K562 (cell line): ENCODE data around the gene ADD3. TPM values are rescaled to one million over a fixed set of nuclear protein-coding genes. Genes with fewer than 3 reads are reported as not detected.

Source experiments
- ATAC-seq: fragments of 200-7000 bp; cut with Tn5 transposase; 3 replicates; pipeline ENCODE4 v1.9.1; 2020; ENCODE audit warnings: moderate library complexity
- BruUV-seq: library from RNA; stranded (reverse); fragments of 400-500 nt; replicated peaks from 2 replicates; lab custom pipeline; 2021; lab: Mats Ljungman, UMichigan
- CTCF ChIA-PET: fragments of 300-600 bp; formaldehyde crosslinking; extraction: SDS; loops from one replicate; lab custom pipeline; 2021; ENCODE audit warnings: low intra/inter-chr PET ratio; lab: Yijun Ruan, JAX
- POLR2A ChIA-PET: fragments of 300-600, 350-650 bp; sonication (Branson Sonifier 250); formaldehyde crosslinking; extraction: SDS; loops from one replicate; lab custom pipeline; 2021; ENCODE audit warnings: antibody characterized with exemption, inconsistent platforms; lab: Yijun Ruan, JAX
- DNase-seq, 4 experiments: peaks; one replicate each; pipeline versions ENCODE4 v3.0.0 to v3.0.0-alpha.2; 2011 to 2018; ENCODE audit warnings: low spot score in 3 of 4, mixed read lengths in 3 of 4; ENCODE audit errors: extremely low read depth in 1 of 4
- FAIRE-seq: peaks from 2 replicates; lab custom pipeline; 2011; peaks lifted over from hg19 to GRCh38; lab: Jason Lieb, UNC
- H2AFZ ChIP-seq: 2 replicates; pipeline ENCODE4 v1.6.0; 2011; ENCODE audit warnings: low read depth, low read length, control low read depth, inconsistent platforms
- H3K27ac ChIP-seq: fragments of 200-600 bp; 3 replicates; pipeline ENCODE4 v1.8.0; 2011; ENCODE audit warnings: low read depth, mild to moderate bottlenecking, control low read depth, inconsistent platforms, low read length, moderate library complexity, mixed read lengths; ENCODE audit errors: extremely low read depth
- H3K27me3 ChIP-seq, 2 experiments: fragments of 300-600 bp in 1 of 2; 2 replicates in 1 of 2; 3 replicates in 1 of 2; pipeline versions ENCODE4 v1.6.0 to v1.8.0; 2011; ENCODE audit warnings: inconsistent platforms in 2 of 2, low read length in 2 of 2, mild to moderate bottlenecking in 1 of 2, mixed read lengths in 1 of 2, moderate library complexity in 1 of 2; ENCODE audit not compliant: control insufficient read depth in 2 of 2, insufficient read depth in 2 of 2
- H3K36me3 ChIP-seq: fragments of 300-600 bp; 3 replicates; pipeline ENCODE4 v1.8.0; 2011; ENCODE audit warnings: mild to moderate bottlenecking, low read length, inconsistent platforms; ENCODE audit not compliant: control insufficient read depth, insufficient read depth
- H3K4me1 ChIP-seq, 2 experiments: fragments of 200-600 bp in 1 of 2; replicated peaks in 1 of 2; 2 replicates in 1 of 2; 3 replicates in 1 of 2; pipeline versions ENCODE4 v1.5.1 to v1.8.0; 2011; ENCODE audit warnings: inconsistent platforms in 2 of 2, low read length in 2 of 2, mild to moderate bottlenecking in 1 of 2, mixed read lengths in 1 of 2, moderate library complexity in 1 of 2; ENCODE audit not compliant: control insufficient read depth in 2 of 2, insufficient read depth in 2 of 2
- H3K4me2 ChIP-seq: 2 replicates; pipeline ENCODE4 v1.6.1; 2011; ENCODE audit warnings: low read length, control low read depth, inconsistent platforms, mixed read lengths; ENCODE audit not compliant: insufficient read depth
- H3K4me3 ChIP-seq: fragments of 200-600 bp; sonication (generic), shearing (Covaris generic); 2 replicates; pipeline ENCODE4 v1.5.1; 2016; ENCODE audit warnings: control low read depth, inconsistent platforms
- H3K79me2 ChIP-seq: fragments of 200-600 bp; 3 replicates; pipeline ENCODE4 v1.8.0; 2011; ENCODE audit warnings: low read length, inconsistent platforms; ENCODE audit not compliant: control insufficient read depth, insufficient read depth
- H3K9ac ChIP-seq, 2 experiments: 2 replicates each; pipeline versions ENCODE4 v1.6.0 to v1.6.1; 2011; ENCODE audit warnings: low read depth in 2 of 2, low read length in 2 of 2, control low read depth in 1 of 2, inconsistent platforms in 1 of 2, mild to moderate bottlenecking in 1 of 2, mixed read lengths in 1 of 2; ENCODE audit not compliant: insufficient read depth in 1 of 2
- H3K9me1 ChIP-seq: one replicate; pipeline ENCODE4 v1.6.0; 2011; ENCODE audit warnings: inconsistent platforms, mild to moderate bottlenecking, low read length, moderate library complexity; ENCODE audit not compliant: control insufficient read depth, insufficient read depth
- H3K9me3 ChIP-seq: replicated peaks from 2 replicates; pipeline ENCODE4 v1.5.1; 2011; ENCODE audit warnings: low read depth, low read length, inconsistent platforms; ENCODE audit not compliant: control insufficient read depth, insufficient read depth
- H4K20me1 ChIP-seq: replicated peaks from 2 replicates; pipeline ENCODE4 v1.6.1; 2011; ENCODE audit warnings: low read length, inconsistent platforms, mixed read lengths; ENCODE audit not compliant: control insufficient read depth, insufficient read depth
- CBFA2T2 ChIP-seq: fragments of 450-650 bp; conservative IDR thresholded peaks from 2 replicates; pipeline ENCODE4 v1.6.1; 2017; ENCODE audit warnings: mild to moderate bottlenecking
- HES1 ChIP-seq: fragments of 450-650 bp; IDR thresholded peaks from 2 replicates; pipeline ENCODE4 v1.6.1; 2016; ENCODE audit warnings: low read depth, mild to moderate bottlenecking, moderate library complexity
- KDM1A ChIP-seq, 2 experiments: fragments of 450-650 bp; IDR thresholded peaks; 2 replicates each; pipeline ENCODE4 v1.6.1; 2016; ENCODE audit warnings: mild to moderate bottlenecking in 2 of 2
- SMARCA5 ChIP-seq: fragments of 450-650 bp; IDR thresholded peaks from 2 replicates; pipeline ENCODE4 v1.6.1; 2016
- WGBS: fragments of 100-300 bp; shearing (Covaris generic); methylation state at CpG from one replicate; pipeline ENCODE4 v1.1.6; 2016; ENCODE audit warnings: low coverage, mixed read lengths; ENCODE audit not compliant: insufficient coverage; ENCODE audit errors: missing lambda C conversion rate; 5-methylcytosine and 5-hydroxymethylcytosine counted together
- in situ Hi-C: fragments of 300-500 bp; cut with MboI; formaldehyde crosslinking; loops from 4 replicates; pipeline ENCODE4 v1.15.0; 2018; ENCODE audit warnings: inconsistent platforms, mixed read lengths
- intact Hi-C: fragments of 100-400 bp; cut with micrococcal nuclease; formaldehyde crosslinking; loops from 2 replicates; pipeline ENCODE4 v1.14.2; 2022
- polyA plus RNA-seq, 8 experiments: library from polyadenylated mRNA; depleted of rRNA in 4 of 8; stranded (reverse) in 5 of 8; unstranded in 3 of 8; fragments of >200 nt; fragmentation: Nextera tagmentation in 2 of 8; fragmentation: Illumina TruSeq in 1 of 8; extraction: Ambion mirVana in 2 of 8; extraction: Trizol in 1 of 8; gene quantifications; 2 replicates each; pipeline versions ENCODE4 v1.2.1 to v1.2.3, GENCODE V29; 2011 to 2014; ENCODE audit warnings: inconsistent platforms in 1 of 8, missing spikeins in 1 of 8
- total RNA-seq, 7 experiments: library from RNA; depleted of rRNA in 6 of 7; stranded (reverse); fragments of >200 nt in 6 of 7; fragmentation: Illumina TruSeq in 2 of 7; extraction: Trizol in 2 of 7; gene quantifications; 2 replicates each; pipeline versions ENCODE4 v1.2.1 to v1.2.3, GENCODE V29; 2011 to 2021; ENCODE audit warnings: low replicate concordance in 1 of 7

ADD3 gene
- total and polyA plus RNA-seq, 9 of the 15 experiments (the other 6 are each of a cell fraction or from before 2014, with no cell fraction given), result 13.2 to 125 (median 31.7) TPM

GRCh38 chr10:109960682-109961081 is 47.1 kb upstream of the ADD3 start:
- Histone ChIP-seq H3K4me1 (no peaks in the 10 kb centered on the region), H3K9me1 (no peaks in the 10 kb centered on the region), H3K4me3 (no peak overlapping the region), H3K27me3 (no peaks in the 10 kb centered on the region), H3K36me3 (no peaks in the 10 kb centered on the region), H3K27ac (no peak overlapping the region), H3K9me3 (no peaks in the 10 kb centered on the region), H3K79me2 (no peaks in the 10 kb centered on the region), H3K9ac (no peak overlapping the region), H4K20me1 (no peaks in the 10 kb centered on the region), H3K4me2 (no peak overlapping the region), H2AFZ (no peak overlapping the region)
- POLR2A ChIA-PET, result no interaction called here
- no peak for TF ChIP-seq CBFA2T2
- TF ChIP-seq HES1, result no peak
- no peak for DNase-seq
- intact Hi-C loops (no loop called here), in situ Hi-C loops (no loop called here)
- WGBS, result 19% methylated on average over 2 of the region's 2 CpGs
- ATAC-seq, result no peak
- CTCF ChIA-PET, result no interaction called here
- FAIRE-seq, result no peak
- no TSS peak for BruUV-seq

- no peak overlapping the region for H3K27ac ChIP-seq
- POLR2A ChIA-PET, result no interaction called here
- H3K9me1 ChIP-seq, result no peaks in the 10 kb centered on the region
- TF ChIP-seq SMARCA5, result no peak
- peak; percentile 49 to 58; a peak in 3 of 4 replicates for TF ChIP-seq KDM1A (IDR thresholded peaks at IDR 0.05)
- TF ChIP-seq, all 486 proteins: peak for 1
- no peaks in the 10 kb centered on the region for H3K9me3 ChIP-seq
- H3K27me3 ChIP-seq, result no peaks in the 10 kb centered on the region
- no TSS peak for BruUV-seq
- H3K4me3 ChIP-seq, result no peak overlapping the region
- no peaks in the 10 kb centered on the region for H4K20me1 ChIP-seq
- no peak for ATAC-seq
- no peaks in the 10 kb centered on the region for H3K4me1 ChIP-seq
- 36% methylated on average over 5 of the region's 5 CpGs for WGBS
- CTCF ChIA-PET, result no interaction called here
- intact Hi-C loops (no loop called here), in situ Hi-C loops (no loop called here)
- H3K36me3 ChIP-seq, result no peaks in the 10 kb centered on the region
- no peaks in the 10 kb centered on the region for H3K79me2 ChIP-seq
- DNase-seq, result no peak
- FAIRE-seq, result no peak
- no peak overlapping the region for H3K9ac ChIP-seq
- no peak overlapping the region for H2AFZ ChIP-seq
- no peak overlapping the region for H3K4me2 ChIP-seq
Observed at GRCh38 chr10:109961174-109962001, 46.4 kb upstream of the ADD3 start.
